Esophagus muscularis mucosa (tissue), 4 donors: Measurements from ENCODE around the gene RSPH10B2. TPM values are rescaled to one million over a fixed set of nuclear protein-coding genes. Genes with fewer than 3 reads are reported as not detected.
"Not testable (repeated sequence)": the region's sequence is repeated elsewhere in the genome, so short reads cannot be mapped to it uniquely, and the experiment has no call there.

ENCODE experiments used
- DNase-seq: peaks from one replicate; pipeline ENCODE4 v3.0.0-alpha.2; 2017; ENCODE audit errors: extremely low spot score
- H3K27ac ChIP-seq, 4 donors: fragments of 200-600 bp; sonication (generic); replicated peaks in 1 of 4; 1 replicate in 3 of 4; 2 replicates in 1 of 4; pipeline ENCODE4 v1.5.1; 2016 to 2019; ENCODE audit warnings: mild to moderate bottlenecking in 1 of 4
- H3K27me3 ChIP-seq, 4 donors: fragments of 200-600 bp; sonication (generic); one replicate each; pipeline versions ENCODE4 v1.5.1 to v1.6.0; 2016 to 2019
- H3K36me3 ChIP-seq, 4 donors: fragments of 200-600 bp; sonication (generic); one replicate each; pipeline ENCODE4 v1.5.1; 2016 to 2019
- H3K4me1 ChIP-seq, 4 donors: fragments of 200-600 bp; sonication (generic); one replicate each; pipeline ENCODE4 v1.5.1; 2016 to 2019
- H3K4me3 ChIP-seq, 4 donors: fragments of 200-600 bp; sonication (generic); 1 replicate in 2 of 4; 2 replicates in 2 of 4; pipeline ENCODE4 v1.5.1; 2016 to 2019; ENCODE audit warnings: mild to moderate bottlenecking in 4 of 4, moderate library complexity in 1 of 4
- H3K9me3 ChIP-seq, 4 donors: fragments of 200-600 bp; sonication (generic); 1 replicate in 3 of 4; 2 replicates in 1 of 4; pipeline ENCODE4 v1.5.1; 2016 to 2019
- WGBS: methylation state at CpG from one replicate; pipeline ENCODE4 v1.1.5; 2018; 5-methylcytosine and 5-hydroxymethylcytosine counted together
- intact Hi-C: fragments of 100-400 bp; cut with DNase I; formaldehyde crosslinking; loops from one replicate; pipeline ENCODE4 v1.15.1; 2023
- total RNA-seq, 4 donors: library from RNA; depleted of rRNA; stranded (reverse); fragments of >200 nt; gene quantifications; one replicate each; pipeline versions ENCODE4 v1.1.0 to v1.2.1, GENCODE V29; 2016

The RSPH10B2 gene
- total RNA-seq, 4 donors from 2014 or later, result 0.26 TPM; not detected in 3

GRCh38 chr7:6761186-6761585 is 7.3 kb downstream of the RSPH10B2 start:
- H3K27me3 ChIP-seq, DNase-seq, H3K9me3 ChIP-seq, H3K27ac ChIP-seq, H3K36me3 ChIP-seq, H3K4me1 ChIP-seq, intact Hi-C loops, H3K4me3 ChIP-seq: not testable (repeated sequence)
- 88% methylated on average over 2 of the region's 12 CpGs for WGBS

- H3K9me3 ChIP-seq, DNase-seq, H3K4me3 ChIP-seq, H3K27ac ChIP-seq, H3K4me1 ChIP-seq, H3K36me3 ChIP-seq, intact Hi-C loops, H3K27me3 ChIP-seq: not testable (repeated sequence)
- 92% methylated on average over 6 of the region's 6 CpGs for WGBS
These were observed 27.7 kb downstream of the RSPH10B2 start for GRCh38 chr7:6781581-6781980.

DNA sequence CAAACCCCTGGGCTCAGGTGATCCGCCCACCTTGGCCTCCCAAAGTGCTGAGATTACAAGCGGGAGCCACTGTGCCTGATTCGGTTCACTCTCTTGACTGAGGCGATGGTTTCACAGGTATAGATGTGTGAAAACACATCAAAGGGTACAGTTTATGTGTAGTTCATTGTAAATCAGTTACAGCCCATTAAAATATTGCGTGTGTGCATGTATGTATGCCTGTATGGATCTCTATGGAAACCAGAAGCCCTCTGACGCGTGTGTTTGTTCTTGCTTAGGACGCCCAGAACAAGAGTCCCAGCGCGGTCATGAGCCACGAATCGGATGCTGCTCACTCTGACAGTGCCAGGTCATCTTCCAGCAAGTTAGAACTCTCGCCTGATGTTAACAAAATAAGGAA is 35.5 kb downstream of the RSPH10B2 start:
- H3K9me3 ChIP-seq, intact Hi-C loops, H3K4me3 ChIP-seq, H3K27me3 ChIP-seq, DNase-seq, H3K4me1 ChIP-seq, H3K36me3 ChIP-seq, H3K27ac ChIP-seq: not testable (repeated sequence)
- no CpG with 5 or more reads among the region's 13 CpGs for WGBS

DNA sequence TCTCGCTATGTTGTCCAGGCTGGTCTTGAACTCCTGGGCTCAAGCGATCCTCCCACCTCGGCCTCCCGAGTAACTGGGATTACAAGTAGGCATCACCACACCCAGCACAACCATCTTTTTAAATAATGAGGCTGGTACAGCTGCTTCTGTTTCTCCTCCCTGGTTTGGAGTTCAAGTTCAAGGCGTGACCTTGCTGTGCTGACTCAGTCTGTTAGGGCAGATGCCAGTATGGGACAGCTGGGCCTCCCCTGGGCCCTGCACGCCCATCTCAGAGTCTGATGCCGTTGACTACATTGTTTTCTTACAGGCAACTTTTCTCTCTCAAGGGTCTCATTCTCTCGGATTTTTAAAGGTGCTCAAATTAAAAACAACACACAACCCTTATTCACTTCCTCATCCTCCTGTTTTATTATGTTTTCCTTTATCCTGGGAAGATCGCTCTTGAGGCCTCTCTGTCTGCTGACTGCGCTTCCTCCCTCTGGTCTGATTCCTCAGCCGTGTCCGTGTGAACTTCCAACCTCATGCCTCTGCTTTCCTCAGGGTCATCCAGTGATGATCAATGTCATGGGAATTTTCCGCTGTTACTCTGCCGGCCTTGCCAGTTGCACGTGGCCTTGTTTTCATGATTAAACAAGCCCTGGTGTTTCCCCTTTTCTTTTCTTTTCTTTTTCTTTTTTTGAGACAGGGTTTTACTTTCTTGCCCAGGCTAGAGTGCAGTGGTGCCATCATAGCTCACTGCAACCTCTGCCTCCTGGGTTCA is 38.4 kb downstream of the RSPH10B2 start:
- H3K4me1 ChIP-seq, H3K27ac ChIP-seq, H3K27me3 ChIP-seq, H3K9me3 ChIP-seq, H3K36me3 ChIP-seq, DNase-seq, H3K4me3 ChIP-seq, intact Hi-C loops: not testable (repeated sequence)
- 83% methylated on average over 10 of the region's 15 CpGs for WGBS

GRCh38 chr7:6794276-6794675 is 40.4 kb downstream of the RSPH10B2 start:
- H3K27me3 ChIP-seq, DNase-seq, H3K9me3 ChIP-seq, H3K36me3 ChIP-seq, intact Hi-C loops, H3K4me1 ChIP-seq, H3K27ac ChIP-seq, H3K4me3 ChIP-seq: not testable (repeated sequence)
- WGBS, result 93% methylated on average over 3 of the region's 11 CpGs

- intact Hi-C loops, H3K4me3 ChIP-seq, H3K27me3 ChIP-seq, H3K36me3 ChIP-seq, H3K4me1 ChIP-seq, DNase-seq, H3K9me3 ChIP-seq, H3K27ac ChIP-seq: not testable (repeated sequence)
- 90% methylated on average over 2 of the region's 5 CpGs for WGBS
These were observed 43.3 kb downstream of the RSPH10B2 start for GRCh38 chr7:6797218-6797617.

GRCh38 chr7:6798047-6798446 is 44.1 kb downstream of the RSPH10B2 start:
- H3K4me3 ChIP-seq, H3K27ac ChIP-seq, H3K27me3 ChIP-seq, DNase-seq, intact Hi-C loops, H3K4me1 ChIP-seq, H3K9me3 ChIP-seq, H3K36me3 ChIP-seq: not testable (repeated sequence)
- no CpG with 5 or more reads among the region's 8 CpGs for WGBS

DNA sequence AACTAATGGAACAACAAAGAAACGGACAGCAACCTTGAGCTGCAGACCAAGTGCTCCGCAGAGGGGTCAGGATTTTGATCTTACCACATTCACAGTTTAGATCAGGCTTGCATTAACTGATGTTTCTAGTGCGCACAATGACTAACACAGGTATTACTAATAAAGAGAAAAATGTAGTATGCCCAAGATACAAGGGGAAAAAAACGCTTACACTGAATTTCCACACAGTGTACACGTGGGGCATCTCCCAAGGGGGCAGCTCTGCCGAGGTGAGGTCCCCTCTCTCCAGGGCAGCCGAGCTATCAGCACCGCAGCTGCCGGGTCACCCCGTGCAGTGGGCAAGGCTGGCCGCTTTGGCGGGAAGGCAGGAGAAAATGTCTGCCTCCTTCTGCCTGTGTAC is 46.0 kb downstream of the RSPH10B2 start:
- H3K27ac ChIP-seq, DNase-seq, H3K27me3 ChIP-seq, H3K9me3 ChIP-seq, H3K36me3 ChIP-seq, intact Hi-C loops, H3K4me3 ChIP-seq, H3K4me1 ChIP-seq: not testable (repeated sequence)
- WGBS, result no CpG with 5 or more reads among the region's 12 CpGs

DNA sequence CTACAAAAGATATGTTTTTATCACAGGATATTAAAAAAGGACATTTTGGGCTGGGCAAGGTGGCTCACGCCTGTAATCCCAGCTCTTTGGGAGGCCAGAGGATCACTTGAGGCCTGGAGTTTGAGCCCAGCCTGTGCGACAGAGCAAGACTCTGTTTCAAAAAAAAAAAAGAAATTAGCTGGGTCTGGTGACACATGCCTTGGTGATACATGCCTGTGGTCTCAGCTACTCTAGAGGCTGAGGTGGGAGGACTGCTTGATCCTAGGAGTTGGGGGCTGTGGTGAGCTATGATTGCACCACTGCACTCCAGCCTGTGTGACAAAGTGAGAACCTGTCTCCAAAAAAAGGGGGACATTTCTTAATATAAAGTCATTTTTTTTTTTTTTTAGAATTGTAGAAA is 46.4 kb downstream of the RSPH10B2 start:
- H3K27me3 ChIP-seq, H3K4me1 ChIP-seq, intact Hi-C loops, DNase-seq, H3K9me3 ChIP-seq, H3K4me3 ChIP-seq, H3K36me3 ChIP-seq, H3K27ac ChIP-seq: not testable (repeated sequence)
- 90% methylated on average over 2 of the region's 2 CpGs for WGBS

DNA sequence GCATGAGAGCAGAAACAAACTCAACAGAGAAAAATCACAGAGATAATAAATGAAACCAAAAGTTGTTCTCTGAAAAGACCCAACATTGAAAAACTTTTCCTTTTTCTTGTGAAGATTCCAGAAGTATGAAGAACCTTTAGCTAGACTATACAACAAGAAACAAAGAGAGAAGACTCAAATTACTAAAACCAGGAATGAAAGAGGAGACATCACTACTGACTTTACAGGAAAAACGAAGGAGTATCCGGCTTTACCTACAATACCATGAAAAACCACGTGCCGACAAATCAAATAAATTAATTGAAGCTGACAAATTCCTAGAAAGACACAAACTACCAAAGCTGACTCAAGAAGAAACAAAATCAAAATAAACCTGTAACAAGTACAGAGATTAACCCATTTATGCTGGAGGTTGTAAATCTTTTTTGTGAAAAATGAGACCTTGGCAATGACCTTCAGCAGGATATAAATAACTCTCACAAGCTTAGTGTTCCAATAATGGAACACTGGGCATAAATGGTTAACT is 53.6 kb downstream of the RSPH10B2 start:
- WGBS, result 90% methylated on average over 4 of the region's 4 CpGs

DNA sequence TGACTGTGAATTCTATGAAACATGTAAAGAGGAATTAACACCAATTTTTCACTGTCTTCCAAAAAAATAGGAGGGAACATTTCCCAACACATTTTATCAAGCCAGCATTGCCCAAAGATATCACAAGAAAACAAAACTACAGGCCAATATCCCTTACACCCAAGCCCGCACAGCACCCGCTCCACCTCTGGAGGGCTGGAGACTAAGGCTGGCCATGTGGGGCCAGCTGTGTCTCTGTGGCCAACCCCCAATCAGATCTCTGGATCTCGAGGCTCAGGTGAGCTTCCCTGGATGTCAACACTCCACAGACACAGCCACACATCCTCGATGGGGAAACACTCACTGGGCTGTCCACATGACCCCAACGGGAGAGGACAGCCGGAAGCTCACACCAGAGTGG is 54.1 kb downstream of the RSPH10B2 start:
- WGBS, result no CpG with 5 or more reads among the region's 6 CpGs
- H3K4me1 ChIP-seq, H3K4me3 ChIP-seq, H3K9me3 ChIP-seq, H3K27ac ChIP-seq, intact Hi-C loops, H3K27me3 ChIP-seq, DNase-seq: not testable (repeated sequence)
- peaks cover 5 to 31% (median 16%) of the 10 kb centered on the region in 4 donors for H3K36me3 ChIP-seq

More for the DNA sequence above, 53.6 kb downstream of the RSPH10B2 start:
- H3K36me3 ChIP-seq, result peaks cover 5 to 28% (median 15%) of the 10 kb centered on the region in 4 donors
- H3K4me1 ChIP-seq, H3K27ac ChIP-seq, H3K27me3 ChIP-seq, H3K4me3 ChIP-seq, H3K9me3 ChIP-seq, DNase-seq, intact Hi-C loops: not testable (repeated sequence)

DNA sequence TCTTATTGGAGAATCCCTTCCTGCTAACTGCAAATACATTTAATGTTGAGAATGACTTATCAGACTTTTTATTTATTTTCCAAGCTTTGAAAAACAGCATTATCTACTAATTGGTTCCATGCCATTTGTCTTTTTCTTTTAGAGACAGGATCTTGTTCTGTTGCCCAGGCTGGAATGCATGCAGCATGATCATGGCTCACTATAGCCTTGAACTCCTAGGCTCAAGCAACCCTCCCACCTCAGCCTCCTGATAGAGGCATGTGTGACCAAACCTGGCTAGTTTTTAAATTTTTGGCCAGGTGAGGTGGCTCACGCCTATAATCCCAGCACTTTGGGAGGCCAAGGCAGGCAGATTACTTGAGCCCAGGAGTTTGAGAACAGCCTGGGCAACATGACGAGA is 59.1 kb downstream of the RSPH10B2 start:
- intact Hi-C loops, H3K9me3 ChIP-seq, DNase-seq, H3K27ac ChIP-seq, H3K4me3 ChIP-seq, H3K27me3 ChIP-seq, H3K4me1 ChIP-seq: not testable (repeated sequence)
- H3K36me3 ChIP-seq, result peaks cover 5 to 66% (median 38%) of the 10 kb centered on the region in 4 donors
- 100% methylated on average over 2 of the region's 2 CpGs for WGBS

DNA sequence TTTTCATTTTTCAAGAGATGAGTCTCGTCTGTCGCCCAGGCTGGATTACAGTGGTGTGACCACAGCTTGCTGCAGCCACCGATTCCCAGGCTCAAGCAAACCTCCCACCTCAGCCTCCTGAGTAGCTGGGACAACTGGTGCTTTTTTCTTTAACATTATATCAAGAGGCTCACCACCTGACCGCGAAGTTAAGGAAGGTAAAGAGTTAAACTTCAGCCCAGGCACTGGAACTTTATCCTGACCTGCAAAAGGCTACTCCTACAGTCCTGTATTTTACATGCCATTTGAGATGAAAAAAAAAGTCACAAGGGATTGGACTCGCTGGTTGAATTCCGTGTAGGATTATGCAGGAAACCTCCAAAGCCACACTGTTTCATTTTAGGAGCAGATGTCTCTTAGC is 61.6 kb downstream of the RSPH10B2 start:
- H3K9me3 ChIP-seq, H3K4me3 ChIP-seq, intact Hi-C loops, H3K27ac ChIP-seq, H3K27me3 ChIP-seq, DNase-seq, H3K4me1 ChIP-seq: not testable (repeated sequence)
- H3K36me3 ChIP-seq, result peaks cover 0 to 73% (median 43%) of the 10 kb centered on the region in 4 donors
- WGBS, result 97% methylated on average over 7 of the region's 7 CpGs
